ENCODE results near the gene TEKTIP1.
"Not testable (repeated sequence)": the region's sequence is repeated elsewhere in the genome, so short reads cannot be mapped to it uniquely, and the experiment has no call there.

TEKTIP1 gene

DNA sequence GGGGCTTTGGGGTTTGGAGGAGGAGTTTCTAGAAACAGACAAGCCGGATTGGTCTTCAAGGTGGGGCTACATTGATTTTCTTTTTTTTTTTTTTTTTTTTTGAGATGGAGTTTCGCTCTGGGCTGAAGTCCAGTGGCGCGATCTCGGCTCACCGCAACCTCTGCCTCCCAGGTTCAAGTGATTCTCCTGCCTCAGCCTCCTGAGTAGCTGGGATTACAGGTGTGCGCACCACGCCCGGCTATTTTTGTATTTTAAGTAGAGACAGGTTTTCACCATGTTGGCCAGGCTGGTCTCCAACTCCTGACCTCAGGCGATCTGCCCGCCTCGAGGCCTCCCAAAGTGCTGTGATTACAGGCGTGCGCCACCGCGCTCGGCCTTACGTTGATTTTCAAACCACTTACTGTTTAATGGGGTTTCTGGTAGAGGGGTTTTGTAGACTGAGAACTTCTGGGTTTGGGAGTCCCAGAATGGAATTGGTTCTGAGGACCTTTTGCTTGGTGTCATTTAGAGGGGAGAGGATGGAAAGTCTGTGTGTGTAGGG is 30.8 kb upstream of the TEKTIP1 start:
- DNase-seq: not testable (repeated sequence)

DNA sequence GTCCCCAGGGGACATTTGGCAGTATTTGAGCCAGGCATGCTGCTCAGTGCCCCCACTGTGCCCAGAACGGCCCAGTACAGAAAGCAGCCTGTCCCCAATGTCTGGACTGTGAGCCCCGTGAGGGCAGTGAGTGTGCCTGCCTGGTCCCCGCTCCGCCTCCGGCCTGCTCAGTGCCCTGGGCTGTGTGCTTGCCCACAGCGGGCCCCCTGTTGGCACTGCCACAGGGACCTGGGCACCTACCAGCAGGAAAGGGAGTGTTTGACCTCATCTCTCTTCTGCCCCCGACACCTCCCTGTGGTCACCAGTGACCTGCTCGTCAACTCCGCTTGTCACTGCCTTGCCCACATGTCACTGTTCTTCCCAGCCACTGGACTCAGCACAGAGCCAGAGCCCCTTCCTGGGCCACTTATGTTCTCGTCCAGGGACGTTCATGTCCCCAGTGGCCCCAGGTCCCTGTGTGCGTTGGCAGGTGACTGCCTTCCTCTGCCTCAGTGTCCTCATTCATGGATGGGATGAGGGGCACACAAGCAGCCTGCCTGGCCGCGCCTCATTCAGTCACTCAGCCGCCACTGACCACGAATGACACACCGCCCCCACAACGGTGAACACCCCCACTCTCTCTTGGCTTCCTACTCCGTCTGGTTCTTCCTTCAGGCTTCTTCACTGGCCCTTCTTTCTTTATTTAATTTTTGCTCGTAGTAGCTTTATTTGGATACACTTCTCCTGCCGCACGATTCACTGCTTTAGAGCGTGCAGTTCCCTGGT is 30.0 kb upstream of the TEKTIP1 start:
- DNase-seq: no peak

DNA sequence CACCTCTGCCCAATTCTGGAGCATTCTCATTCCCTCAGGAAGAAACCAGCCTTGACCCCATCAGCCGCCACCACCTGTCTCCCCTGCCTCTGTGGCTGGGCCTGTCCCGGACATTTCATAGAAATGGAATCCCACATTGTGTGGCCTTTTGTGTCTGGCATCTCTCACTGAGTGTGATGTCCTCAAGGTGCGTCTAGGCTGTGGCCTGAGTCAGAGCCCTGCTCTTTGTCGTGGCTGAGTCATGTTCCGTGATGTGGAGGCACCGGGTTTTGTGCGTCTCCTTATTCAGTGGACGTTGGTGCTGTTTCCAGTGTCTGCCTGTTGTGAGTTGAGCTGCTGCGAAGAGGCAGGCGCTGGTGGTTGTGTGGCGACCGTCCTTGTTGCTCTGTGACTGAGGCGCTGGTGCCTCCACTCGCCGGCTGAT is 29.4 kb upstream of the TEKTIP1 start:
- no peak for DNase-seq

DNA sequence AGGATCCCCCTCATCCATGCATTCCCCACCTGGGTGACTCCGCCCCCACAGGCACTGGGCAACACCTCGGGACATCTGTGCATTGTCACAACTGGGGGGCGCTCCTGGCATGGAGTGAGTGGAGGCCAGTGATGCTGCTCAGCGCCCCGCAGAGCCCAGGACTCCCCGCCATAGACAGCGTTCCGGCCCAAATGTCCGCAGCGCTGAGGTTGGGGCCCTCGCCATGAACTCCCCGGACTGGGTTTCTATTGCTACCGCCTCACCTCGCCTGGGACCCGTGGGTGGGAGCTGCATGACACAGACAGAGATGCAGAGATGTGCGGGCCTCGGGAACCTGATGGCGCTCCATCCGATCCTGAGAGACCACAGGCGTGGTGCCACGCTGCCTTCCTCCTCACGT is 28.2 kb upstream of the TEKTIP1 start:
- DNase-seq: no peak

DNA sequence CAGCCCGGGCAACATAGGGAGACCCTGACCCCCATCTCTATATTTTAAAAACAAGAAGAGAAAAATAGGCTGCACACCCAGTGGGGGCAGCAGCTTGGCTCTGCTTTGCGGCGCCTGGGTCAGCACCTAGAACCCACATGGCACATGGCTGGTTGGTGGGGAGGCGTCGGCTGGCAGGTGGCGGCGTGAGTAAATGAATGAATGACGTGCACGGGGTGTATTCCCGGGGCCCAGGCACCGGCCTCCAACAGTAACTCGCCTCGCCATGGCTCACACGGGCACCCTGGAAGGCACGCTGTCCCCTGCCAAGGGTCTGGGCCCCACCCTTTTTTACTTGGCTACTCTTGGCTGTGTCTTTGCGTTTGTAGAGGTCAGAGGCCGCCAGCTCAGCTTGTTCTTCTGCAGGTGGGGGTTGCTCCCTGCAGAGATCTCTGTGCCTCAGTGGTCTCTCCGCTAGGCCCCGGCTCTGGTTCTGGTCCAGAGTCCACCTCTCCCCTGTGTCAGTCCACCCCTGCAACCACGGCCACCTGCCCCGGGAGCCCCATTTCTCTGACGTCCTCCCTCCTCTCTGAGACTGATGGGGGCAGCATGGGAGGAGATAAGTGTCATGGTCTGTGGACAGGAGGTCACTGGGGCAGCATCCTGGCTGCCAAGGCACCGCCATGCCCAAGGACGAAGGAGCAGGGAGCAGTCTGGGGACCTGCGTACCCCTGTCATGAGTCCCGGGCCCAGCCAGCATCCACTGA is 27.3 kb upstream of the TEKTIP1 start:
- DNase-seq: no peak

DNA sequence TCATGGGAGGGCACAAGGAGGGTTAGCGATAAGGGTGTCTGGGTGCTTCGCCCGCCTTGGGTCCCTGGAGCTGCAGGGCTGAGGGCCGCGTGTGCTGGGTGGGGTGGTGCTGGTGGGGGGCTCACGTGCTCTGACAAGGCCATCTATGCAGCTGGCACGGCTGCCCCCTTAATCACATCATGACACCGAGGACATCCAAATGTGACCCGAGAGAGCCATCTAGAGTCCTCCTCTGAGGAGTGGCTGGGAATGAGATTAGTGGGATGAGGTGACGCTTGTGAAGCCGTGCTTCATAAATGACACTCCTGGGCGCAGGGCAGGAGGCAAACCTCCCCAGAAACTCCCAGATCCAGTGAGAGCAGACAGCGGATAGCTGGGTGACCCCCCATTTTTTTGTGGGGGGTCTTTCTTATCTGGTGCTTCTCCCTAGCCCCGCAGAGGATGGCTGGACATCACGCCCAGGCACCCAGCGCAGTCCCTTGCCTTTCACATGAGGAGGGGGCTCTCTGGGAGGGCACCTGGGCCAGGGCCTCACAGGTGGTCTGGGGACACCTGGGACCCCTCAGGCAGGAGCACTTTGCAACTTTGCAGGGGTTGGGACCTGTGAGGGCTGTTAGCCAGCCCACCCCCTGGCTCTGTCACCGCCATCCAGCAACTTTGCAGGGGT is 26.3 kb upstream of the TEKTIP1 start:
- DNase-seq: no peak

DNA sequence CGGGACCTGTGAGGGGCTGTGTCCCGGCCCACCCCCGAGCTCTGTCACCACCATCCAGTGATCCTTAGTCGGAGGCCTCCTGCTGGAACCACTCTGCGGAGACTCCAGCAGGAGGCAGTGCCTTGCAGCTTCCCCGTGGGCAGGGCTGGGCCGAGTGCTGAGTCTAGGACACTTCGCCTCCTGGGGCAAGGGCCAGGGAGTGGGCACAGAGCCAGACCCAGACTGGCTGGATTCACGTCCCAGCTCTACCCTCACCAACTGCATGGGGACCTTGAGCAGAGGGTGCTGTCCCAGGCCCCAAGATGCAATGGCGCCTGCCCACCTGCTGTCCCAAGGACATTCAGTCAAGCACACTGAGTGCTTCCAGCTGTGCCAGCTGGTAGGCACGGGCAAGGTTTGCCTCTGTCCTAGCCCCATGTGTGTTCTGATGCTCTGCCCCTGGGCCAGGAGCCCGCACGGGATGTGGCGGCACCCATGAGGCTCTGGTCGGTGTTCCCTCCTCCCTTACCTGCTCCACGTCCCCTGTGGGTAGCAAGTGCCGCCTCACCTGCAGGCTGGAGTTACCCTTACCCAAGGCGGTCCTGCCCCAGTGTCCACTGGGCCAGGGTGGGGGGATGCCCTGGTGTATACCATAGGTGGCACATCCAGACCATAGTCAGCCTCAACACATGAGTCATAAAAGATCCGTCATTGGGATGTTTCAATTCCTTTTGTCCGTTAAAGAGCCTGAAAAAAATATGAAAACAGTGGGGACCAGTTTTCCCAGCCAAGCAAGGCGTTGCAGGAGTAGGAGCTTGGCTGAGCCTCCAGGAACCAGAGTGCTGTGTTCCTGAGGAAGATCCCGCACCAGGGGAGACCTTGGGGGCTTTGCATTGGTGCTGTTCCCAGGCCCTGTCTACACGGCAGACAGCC is 25.5 kb upstream of the TEKTIP1 start:
- no peak for DNase-seq

DNA sequence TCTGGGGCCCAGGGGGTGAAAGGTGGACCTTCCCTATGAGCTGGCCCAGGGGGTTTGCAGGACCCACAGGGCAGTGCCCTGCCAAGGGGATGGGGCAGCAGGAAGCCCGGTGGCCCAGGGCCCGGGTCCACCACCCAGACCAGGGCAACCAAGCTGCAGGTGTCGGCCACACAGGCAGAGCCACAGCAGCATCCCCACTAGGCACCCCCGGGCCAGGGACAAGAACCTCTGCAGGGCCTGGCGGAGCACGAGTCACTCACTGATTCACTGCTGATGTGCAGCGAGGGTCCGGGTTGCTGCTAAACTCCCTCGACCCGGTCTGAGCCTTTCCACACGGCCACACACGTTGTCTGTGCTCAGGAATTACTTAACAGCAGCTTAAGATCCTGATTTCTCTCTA is 24.0 kb upstream of the TEKTIP1 start:
- no peak for DNase-seq

DNA sequence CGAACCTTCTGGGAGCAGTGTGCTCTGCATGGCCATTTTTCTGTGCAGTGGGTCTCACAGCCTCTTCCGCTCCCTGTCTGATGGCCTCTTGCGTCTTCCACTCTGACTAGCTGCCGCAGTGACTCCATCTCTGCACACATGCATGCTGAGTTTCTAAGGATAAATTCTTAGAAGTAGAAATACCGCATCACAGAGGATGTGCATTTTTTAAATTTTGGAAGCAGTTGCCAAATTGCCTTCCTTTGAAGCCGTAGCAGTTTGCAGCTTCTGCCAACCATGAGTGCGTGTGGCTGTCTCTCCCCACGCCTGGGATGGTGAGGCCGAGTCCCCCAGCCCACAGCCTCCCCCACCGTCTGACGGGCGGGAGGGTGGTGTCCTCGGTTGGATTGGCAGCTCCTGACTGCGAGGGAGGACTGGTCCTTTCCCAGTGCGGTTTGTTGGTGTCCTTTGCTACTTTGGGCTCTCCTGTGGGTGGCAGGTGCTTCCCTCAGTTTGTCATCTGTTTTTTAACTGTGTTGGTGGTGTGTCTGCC is 23.0 kb upstream of the TEKTIP1 start:
- DNase-seq: no peak

DNA sequence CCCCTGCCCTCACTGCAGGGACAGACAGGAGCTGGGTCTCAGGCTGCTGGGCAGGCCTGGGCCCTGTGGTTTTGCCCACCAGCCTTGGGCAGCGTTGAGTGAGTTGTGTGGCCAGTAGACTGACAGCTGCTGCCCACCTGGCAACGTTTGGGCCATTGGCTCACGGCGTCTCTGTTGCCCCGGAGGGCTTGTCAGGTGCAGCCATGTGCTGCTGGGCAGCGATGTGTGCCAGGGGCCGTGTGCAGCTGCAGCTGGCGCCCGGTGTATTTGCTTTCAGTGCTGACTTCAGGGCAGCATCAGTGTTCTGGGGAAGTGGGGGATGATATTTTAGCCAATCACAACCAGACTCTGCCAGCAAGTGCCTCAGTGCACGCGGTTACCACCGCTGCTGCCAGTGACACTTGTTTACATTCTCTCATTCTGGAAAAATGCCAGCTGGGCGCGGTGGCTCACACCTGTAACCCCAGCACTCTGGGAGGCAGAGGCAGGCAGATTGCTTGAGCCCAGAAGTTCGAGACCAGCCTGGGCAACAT is 22.2 kb upstream of the TEKTIP1 start:
- DNase-seq: peak; percentile 44

DNA sequence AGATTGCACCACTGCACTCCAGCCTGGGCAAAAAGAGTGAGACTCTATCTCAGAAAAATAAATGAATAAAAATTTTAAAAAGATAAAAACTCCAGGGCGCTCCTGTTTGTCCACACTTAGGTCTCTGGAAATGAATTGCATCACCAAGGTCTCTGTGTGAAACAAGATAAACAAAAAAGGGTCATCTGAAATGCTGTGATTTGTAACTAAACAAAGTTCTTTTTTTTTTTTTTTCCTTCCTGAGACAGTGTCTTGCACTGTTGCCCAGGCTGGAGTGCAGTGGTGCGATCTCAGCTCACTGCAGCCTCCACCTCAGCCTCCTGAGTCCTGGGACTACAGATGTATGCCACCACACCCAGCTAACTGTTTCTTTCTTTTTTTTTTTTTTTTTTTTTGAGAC is 21.3 kb upstream of the TEKTIP1 start:
- DNase-seq: no peak

DNA sequence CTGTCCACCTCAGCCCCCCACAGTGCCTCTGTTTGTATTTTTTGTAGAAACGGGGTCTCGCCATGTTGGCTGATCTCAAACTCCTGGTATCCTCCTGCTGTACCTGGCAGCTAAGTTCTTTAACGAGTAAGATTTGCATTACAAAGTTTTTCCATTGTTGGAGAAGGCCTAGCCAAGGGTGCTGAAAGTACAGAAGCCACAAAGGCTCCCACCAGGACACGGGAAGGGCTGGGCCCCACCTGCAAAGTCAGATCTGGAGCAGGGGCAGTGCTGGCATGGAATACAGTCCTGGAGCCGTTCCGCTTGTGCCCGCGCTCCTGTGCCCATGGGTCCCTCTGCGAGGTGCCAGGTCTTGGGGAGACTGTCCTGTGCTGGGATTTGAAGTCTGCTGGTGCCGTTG is 20.7 kb upstream of the TEKTIP1 start:
- no peak for DNase-seq

DNA sequence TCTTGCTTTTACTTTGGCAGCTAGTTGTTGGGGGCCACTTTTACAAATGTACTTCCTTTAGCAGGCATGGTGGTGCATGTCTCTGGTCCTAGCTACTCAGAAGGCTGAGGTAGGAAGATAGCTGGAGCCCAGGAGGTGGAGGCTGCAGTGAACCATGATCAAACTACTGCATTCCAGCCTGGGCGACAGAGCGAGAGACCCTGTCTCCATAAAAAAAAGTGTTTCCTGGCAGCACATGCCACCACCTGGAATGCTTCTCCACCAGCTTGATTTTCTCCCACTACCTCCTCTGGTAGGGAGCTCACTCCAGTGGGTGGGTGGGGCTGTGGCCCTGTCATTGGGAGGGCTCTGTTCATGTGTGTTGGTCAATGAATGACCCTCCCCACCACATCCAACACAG is 20.3 kb upstream of the TEKTIP1 start:
- DNase-seq: no peak

DNA sequence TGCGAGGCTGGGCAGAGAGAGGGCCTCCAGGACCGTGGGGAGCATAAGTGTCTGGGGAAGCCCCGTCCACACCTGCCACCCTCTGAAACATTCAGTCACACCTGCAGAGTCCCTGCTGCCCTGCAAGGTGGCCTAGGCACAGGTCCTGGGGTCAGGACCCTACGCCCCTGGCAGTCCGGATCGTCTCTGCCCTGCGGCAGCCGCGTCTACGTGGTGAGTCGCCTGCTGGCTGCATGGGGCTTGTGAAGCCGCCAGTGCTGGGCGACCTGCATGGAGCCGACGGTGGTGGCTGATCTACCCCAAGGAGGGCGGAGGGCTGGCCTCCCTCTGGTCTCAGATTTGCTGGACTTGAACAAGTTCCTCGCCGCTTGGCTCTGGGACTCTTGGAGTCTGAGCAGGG is 19.8 kb upstream of the TEKTIP1 start:
- no peak for DNase-seq

DNA sequence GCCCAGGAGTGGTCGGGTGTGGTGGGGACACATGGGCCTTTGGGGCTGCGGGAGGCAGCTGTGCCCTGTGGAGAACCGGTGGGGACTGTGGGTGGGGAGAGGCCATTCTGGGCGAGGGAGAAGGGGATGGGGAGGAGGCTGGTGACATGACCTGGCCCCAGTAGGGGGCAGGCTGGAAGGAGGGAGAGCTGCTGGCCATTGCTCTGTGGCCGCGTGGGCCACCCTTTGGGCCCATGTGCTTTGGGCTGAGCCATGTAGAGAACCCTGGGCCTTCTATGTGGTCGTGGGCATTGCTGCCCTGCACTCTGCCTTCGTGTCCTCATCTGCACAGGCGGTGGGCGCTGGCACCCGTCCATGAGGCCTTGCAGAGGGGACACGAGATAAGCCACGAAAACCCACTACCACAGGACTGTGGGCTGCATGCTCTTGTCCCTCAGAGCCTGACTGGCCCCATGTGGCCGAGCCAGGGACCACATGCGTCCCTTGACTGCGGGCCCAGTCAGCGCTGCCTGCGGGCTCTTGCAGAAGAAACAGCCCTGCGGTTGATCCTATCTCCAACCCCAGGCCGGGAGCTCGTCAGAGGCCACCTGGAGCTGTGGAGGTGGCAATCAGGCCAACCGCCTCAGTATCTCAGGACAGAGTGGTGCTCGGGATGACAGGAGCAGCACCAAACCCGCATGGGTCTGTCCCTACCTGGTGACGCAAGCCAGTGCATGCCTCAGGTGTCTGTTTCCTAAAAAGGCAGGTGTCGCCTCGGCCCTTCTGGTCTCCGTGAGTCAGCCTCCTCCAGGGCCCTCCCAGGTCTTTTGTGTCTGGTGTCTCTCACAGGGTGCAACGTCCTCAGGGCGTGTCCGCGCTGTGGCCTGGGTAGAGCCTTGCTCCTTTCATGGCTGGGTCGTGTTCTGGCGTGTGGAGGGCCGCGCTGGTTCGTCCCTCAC is 18.5 kb upstream of the TEKTIP1 start:
- no peak for DNase-seq

DNA sequence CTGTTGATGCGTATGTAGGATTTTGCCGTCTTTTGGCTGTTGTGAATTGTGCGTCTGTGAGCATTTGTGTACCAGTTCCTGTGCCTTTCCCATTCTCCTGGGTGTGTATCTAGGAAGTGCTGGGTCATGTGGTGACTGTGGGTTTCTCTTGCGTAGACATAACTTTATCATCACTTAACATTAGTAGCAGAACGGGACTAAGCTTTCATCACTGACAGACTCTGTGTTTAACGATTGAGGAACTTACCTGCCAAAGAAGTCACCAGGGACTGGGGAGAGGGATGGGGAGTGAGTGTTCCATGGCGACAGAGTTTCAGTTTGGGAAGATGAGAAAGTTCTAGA is 17.9 kb upstream of the TEKTIP1 start:
- DNase-seq: no peak

DNA sequence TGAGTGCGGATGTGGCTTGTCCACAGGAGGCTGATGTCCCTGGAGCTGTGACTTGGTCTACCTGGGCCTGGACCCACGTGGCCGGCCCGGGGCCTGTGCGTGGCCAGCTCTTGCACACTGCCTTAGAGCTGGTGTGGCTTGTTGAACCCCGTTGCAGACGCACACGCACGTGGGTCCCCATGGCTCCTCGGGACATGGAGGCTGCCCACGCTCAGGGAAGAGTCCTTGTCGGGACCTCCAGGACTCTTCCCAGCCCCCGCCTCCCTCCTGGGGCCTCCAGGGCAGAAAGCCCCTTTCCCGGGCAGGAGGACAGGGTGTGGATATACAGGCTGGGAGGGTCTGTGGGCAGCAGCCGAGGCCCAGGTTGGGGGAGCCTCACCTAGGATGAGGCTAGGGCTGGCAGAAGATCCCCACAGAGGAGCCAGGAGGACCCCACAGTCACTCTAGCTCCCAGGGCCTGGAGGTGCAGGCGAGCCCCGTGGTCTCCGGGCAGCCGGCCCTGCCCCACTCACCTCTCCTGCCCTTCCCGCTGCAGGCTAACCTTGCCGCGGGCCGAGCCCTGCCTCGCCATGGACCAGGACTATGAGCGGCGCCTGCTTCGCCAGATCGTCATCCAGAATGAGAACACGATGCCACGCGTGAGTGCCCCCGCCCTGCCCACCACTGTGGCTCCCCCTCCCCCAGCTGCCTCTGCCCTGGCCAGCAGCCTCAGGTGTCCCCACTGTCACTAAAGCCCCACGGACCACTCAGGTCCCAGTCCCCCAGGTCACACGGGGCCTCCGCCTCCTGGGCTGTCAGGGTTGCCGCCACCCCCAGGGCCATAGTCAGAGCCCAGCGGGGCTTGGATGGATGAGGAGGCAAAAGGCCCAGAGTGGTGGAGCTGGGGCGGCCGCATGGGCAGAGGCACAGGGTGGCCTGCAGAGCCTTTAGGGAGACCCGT is 16.3 kb upstream of the TEKTIP1 start:
- DNase-seq: no peak

DNA sequence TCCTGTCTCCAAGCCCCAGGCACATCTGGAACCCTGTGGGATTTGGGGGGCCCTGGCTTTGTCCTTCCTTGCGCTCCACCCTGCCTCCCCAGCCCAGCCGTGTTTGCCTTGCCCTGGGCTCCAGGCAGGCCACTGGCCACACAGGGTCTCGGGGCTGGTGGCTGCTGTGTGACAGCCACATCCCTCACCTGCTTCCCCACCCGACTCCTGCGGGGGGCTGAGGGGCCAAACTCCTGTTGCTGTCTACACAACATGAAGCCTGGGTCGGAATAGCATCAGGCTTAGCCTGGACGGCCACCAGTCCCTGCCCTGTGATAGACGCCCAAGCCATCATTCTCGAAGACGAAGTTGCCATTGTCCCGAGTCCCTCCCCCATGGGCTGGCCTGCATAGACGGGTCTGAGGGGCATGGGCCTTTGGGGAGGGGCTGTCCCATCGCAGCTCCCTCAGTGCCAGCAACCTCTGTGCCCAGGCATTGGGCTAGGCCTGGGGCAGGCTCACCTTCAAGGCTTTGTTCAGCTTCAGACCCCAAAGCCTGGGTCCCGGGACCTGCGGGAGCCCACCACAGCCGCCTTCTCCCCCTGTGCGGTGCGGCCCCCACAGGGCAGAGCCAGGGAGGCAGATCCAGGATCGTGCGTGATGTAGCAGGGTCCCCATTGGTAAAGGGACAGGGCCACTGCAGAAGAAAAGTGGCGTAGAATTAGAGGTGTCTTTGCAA is 15.5 kb upstream of the TEKTIP1 start:
- no peak for DNase-seq
